MM.1S (cell line): ENCODE measurements around the gene TARS1.

Experiments
- DNase-seq: peaks from one replicate; pipeline ENCODE4 v3.0.0-alpha.2; 2015
- H2AFZ ChIP-seq: fragments of 300-600 bp; sonication (generic); 2 replicates; pipeline ENCODE4 v1.6.0; 2016; ENCODE audit warnings: antibody characterized with exemption, low read length
- H3F3A ChIP-seq: fragments of 300-600 bp; sonication (generic); 2 replicates; pipeline ENCODE4 v1.6.1; 2016; ENCODE audit warnings: mild to moderate bottlenecking, antibody characterized with exemption, low read length, moderate library complexity, mixed read lengths; ENCODE audit not compliant: insufficient read depth
- H3K27ac ChIP-seq: fragments of 300-600 bp; sonication (generic); 2 replicates; pipeline ENCODE4 v1.5.1; 2016; ENCODE audit warnings: mild to moderate bottlenecking, low read length
- H3K27me3 ChIP-seq: fragments of 300-600 bp; sonication (generic); replicated peaks from 2 replicates; pipeline ENCODE4 v1.6.0; 2016; ENCODE audit warnings: low read length; ENCODE audit not compliant: insufficient read depth
- H3K36me3 ChIP-seq: fragments of 300-600 bp; sonication (generic); replicated peaks from 2 replicates; pipeline ENCODE4 v1.6.1; 2016; ENCODE audit warnings: mild to moderate bottlenecking, low read length, mixed read lengths; ENCODE audit not compliant: insufficient read depth
- H3K4me1 ChIP-seq: fragments of 300-600 bp; sonication (generic); 2 replicates; pipeline ENCODE4 v1.6.1; 2016; ENCODE audit warnings: low read length, mixed read lengths
- H3K4me2 ChIP-seq: fragments of 300-600 bp; sonication (generic); 2 replicates; pipeline ENCODE4 v1.6.0; 2016; ENCODE audit warnings: low read depth, low read length
- H3K4me3 ChIP-seq: fragments of 300-600 bp; sonication (generic); 2 replicates; pipeline ENCODE4 v1.5.1; 2016; ENCODE audit warnings: low read length, mixed read lengths
- H3K79me2 ChIP-seq: fragments of 300-600 bp; sonication (generic); 2 replicates; pipeline ENCODE4 v1.6.1; 2016; ENCODE audit warnings: mixed run types, low read length, mixed read lengths
- H3K9ac ChIP-seq: fragments of 300-600 bp; sonication (generic); 2 replicates; pipeline ENCODE4 v1.6.1; 2016; ENCODE audit warnings: low read length, mixed read lengths
- H3K9me2 ChIP-seq: fragments of 300-600 bp; sonication (generic); replicated peaks from 2 replicates; pipeline ENCODE4 v1.6.1; 2016; ENCODE audit warnings: mild to moderate bottlenecking, low read length, mixed read lengths; ENCODE audit not compliant: insufficient read depth
- H3K9me3 ChIP-seq: fragments of 300-600 bp; sonication (generic); replicated peaks from 2 replicates; pipeline ENCODE4 v1.6.1; 2016; ENCODE audit warnings: mild to moderate bottlenecking, low read length, mixed read lengths; ENCODE audit not compliant: insufficient read depth
- H4K20me1 ChIP-seq: fragments of 300-600 bp; sonication (generic); 2 replicates; pipeline ENCODE4 v1.6.1; 2016; ENCODE audit warnings: mild to moderate bottlenecking, low read length, moderate library complexity, mixed read lengths; ENCODE audit not compliant: insufficient read depth
- EZH2 ChIP-seq: fragments of 300-600 bp; sonication (generic); optimal IDR thresholded peaks from 2 replicates; pipeline ENCODE3; 2017; ENCODE audit warnings: low read depth, mild to moderate bottlenecking, antibody characterized with exemption, low read length, mixed read lengths
- EZH2phosphoT487 ChIP-seq: fragments of 300-600 bp; sonication (generic); IDR thresholded peaks from 2 replicates; pipeline ENCODE4 v1.6.1; 2018; ENCODE audit warnings: antibody characterized with exemption, low read length
- TF ChIP-seq, protein P1 (sequence below): fragments of 300-600 bp; sonication (generic); IDR thresholded peaks from 2 replicates; pipeline ENCODE4 v1.5.1; 2016; ENCODE audit warnings: antibody characterized with exemption, low read length, mixed read lengths

The TARS1 gene

DNA sequence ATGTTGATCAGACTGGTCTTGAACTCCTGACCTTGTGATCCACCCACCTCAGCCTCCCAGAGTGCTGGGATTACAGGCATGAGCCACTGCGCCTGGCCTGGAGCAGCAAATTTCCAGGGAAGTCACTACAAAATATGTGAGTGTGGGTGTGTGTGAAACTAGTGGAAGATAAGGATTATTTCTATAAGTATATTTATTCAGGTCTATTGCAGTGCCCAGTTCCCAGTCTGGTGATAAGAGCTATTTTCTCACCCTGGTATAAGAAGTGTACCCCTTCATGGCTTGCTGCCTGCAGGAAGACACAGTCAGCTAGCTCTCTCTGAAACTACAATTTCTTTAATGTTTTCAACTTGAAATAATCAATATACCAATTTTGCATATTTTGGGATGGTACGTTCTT lies 37.1 kb downstream of the TARS1 start:
- Histone ChIP-seq H3K4me1 (no peaks in the 10 kb centered on the region), H3K79me2 (no peaks in the 10 kb centered on the region), H3F3A (no peaks in the 10 kb centered on the region), H3K36me3 (no peaks in the 10 kb centered on the region), H3K4me3 (no peak overlapping the region), H2AFZ (no peak overlapping the region), H4K20me1 (no peaks in the 10 kb centered on the region), H3K27me3 (no peaks in the 10 kb centered on the region), H3K9ac (no peak overlapping the region), H3K9me3 (no peaks in the 10 kb centered on the region), H3K4me2 (no peak overlapping the region), H3K9me2 (no peaks in the 10 kb centered on the region), H3K27ac (no peak overlapping the region)
- DNase-seq, result no peak
- TF ChIP-seq EZH2 (no peak), EZH2phosphoT487 (no peak)
- TF ChIP-seq, protein P1, sequence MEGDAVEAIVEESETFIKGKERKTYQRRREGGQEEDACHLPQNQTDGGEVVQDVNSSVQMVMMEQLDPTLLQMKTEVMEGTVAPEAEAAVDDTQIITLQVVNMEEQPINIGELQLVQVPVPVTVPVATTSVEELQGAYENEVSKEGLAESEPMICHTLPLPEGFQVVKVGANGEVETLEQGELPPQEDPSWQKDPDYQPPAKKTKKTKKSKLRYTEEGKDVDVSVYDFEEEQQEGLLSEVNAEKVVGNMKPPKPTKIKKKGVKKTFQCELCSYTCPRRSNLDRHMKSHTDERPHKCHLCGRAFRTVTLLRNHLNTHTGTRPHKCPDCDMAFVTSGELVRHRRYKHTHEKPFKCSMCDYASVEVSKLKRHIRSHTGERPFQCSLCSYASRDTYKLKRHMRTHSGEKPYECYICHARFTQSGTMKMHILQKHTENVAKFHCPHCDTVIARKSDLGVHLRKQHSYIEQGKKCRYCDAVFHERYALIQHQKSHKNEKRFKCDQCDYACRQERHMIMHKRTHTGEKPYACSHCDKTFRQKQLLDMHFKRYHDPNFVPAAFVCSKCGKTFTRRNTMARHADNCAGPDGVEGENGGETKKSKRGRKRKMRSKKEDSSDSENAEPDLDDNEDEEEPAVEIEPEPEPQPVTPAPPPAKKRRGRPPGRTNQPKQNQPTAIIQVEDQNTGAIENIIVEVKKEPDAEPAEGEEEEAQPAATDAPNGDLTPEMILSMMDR, result no peak

DNA sequence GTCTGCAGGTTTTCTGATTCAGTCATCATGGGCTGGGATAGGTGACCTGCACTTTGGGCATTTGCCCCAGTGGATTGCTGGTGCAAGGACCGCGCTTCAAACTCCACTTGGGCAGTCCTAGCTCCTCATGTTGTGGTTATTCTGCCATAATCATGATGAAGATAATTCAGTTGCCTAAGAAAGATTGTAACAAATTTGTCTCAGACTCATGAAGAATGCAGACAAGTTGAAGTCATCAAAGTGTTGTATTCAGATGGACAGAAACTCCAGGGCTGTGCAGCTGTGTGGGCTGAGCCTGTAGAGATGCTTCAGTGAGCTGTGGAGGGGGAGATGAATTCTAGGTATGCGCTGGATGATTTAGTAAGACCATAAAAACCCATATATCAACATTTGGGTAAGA lies 38.5 kb downstream of the TARS1 start:
- no peak overlapping the region for H3K27ac ChIP-seq
- H2AFZ ChIP-seq, result no peak overlapping the region

DNA sequence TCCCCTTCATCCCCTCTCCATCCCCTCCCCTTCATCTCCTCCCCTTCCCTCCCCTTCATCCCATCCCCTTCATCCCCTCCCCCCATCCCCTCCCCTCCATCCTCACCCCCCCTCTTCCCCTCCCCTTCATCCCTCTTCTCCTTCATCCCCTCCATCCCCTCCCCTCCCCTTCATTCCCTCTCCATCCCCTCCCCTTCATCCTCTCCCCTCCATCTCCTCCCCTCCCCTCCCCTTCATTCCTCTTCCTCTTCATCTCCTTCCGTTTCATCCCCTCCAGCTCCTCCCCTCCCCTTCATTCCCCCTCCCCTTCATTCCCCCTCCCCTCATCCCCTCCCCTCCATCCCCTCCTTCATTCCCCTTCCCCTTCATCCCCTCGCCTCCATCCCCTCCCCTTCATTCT lies 40.1 kb downstream of the TARS1 start:
- H3K4me3 ChIP-seq, result no peak overlapping the region
- H3K4me1 ChIP-seq, result no peaks in the 10 kb centered on the region
- no peaks in the 10 kb centered on the region for H3K36me3 ChIP-seq
- H3K9me2 ChIP-seq, result no peaks in the 10 kb centered on the region
- H4K20me1 ChIP-seq, result no peaks in the 10 kb centered on the region
- H3K9me3 ChIP-seq, result no peaks in the 10 kb centered on the region
- no peaks in the 10 kb centered on the region for H3K79me2 ChIP-seq
- H3F3A ChIP-seq, result no peaks in the 10 kb centered on the region
- H3K27ac ChIP-seq, result no peak overlapping the region
- H3K9ac ChIP-seq, result no peak overlapping the region
- H2AFZ ChIP-seq, result no peak overlapping the region
- no peaks in the 10 kb centered on the region for H3K27me3 ChIP-seq
- no peak overlapping the region for H3K4me2 ChIP-seq
- TF ChIP-seq EZH2 (no peak), EZH2phosphoT487 (no peak)
- TF ChIP-seq, protein P1, result no peak
- no peak for DNase-seq

More for the DNA sequence above, 38.5 kb downstream of the TARS1 start:
- DNase-seq, result no peak
- no peak overlapping the region for H3K4me3 ChIP-seq
- H3F3A ChIP-seq, result no peaks in the 10 kb centered on the region
- no peaks in the 10 kb centered on the region for H3K27me3 ChIP-seq
- TF ChIP-seq, protein P1, result no peak
- TF ChIP-seq EZH2phosphoT487 (no peak), EZH2 (no peak)
- H3K4me2 ChIP-seq, result no peak overlapping the region
- no peaks in the 10 kb centered on the region for H3K4me1 ChIP-seq
- H3K36me3 ChIP-seq, result no peaks in the 10 kb centered on the region
- no peaks in the 10 kb centered on the region for H4K20me1 ChIP-seq
- H3K9ac ChIP-seq, result no peak overlapping the region
- no peaks in the 10 kb centered on the region for H3K9me3 ChIP-seq
- H3K9me2 ChIP-seq, result no peaks in the 10 kb centered on the region
- no peaks in the 10 kb centered on the region for H3K79me2 ChIP-seq
